ENCODE data around the gene DNTTIP2.
"Not testable (repeated sequence)": the region's sequence is repeated elsewhere in the genome, so short reads cannot be mapped to it uniquely, and the experiment has no call there.

The DNTTIP2 gene
- total RNA-seq = 142 to 236 reads per million in 2 experiments

DNA sequence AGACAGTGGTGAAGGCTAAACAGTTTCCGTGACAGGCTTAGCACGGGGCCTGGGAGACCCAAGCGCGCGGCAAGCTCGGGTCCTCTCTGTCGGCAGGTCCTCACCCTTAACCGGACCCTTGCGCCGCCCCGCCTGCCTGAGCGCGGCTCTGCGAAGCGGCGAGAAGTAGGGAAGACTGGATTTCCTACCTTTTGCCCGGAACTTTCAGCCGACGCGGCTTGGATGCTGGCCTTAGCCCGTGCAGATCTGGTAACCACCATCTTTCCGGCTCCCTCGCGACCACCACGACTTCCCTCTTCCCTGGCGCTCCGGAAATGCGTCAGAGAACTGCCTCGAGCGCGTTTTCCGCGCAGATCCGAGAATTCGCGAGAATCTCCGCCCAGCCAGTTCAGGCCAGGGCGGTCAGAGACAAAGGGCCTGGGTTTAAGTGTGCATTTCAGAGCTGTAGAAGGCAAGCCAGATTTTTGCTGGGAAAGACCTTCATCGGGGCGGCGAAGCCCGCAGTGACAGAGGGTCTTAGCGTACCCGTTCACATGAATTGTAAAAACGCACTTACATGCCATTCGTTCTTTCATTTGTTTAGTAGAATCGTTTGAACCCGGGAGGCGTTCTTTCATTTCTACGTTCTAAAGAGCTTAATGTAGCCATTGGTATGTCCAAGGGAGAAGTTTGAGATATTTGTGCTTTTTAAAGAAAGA lies at the start of gene DNTTIP2:
Gene DNTTIP2 (minus strand): TSS at position 318 of the 698 bp plus-strand sequence. CDS start 58 bp downstream, at position 260.
- DNase-seq (ENCODE audit: low read depth) = peak; percentile 83

GRCh38 chr1:93925206-93925605 lies 46.2 kb upstream of the DNTTIP2 start:
- no peak for DNase-seq (ENCODE audit: low read depth)

DNA sequence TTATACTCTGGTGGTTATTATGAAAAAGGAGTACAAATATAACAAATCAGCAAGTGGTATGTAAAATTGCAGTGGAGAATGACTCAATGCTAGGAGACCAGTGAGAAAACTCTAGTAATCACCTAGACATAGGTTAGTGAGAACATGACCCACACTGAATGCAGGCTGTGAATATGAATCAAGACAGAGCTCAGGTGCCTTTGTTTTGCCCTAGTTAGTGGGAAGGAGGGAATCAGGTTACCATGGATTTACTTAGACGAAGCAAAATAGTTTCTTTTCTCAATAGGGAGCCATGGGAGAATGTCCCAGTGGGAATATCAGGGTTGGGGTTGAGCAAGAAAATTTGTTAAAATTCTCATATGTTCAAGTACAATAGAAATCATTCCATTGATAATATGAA lies 40.8 kb upstream of the DNTTIP2 start:
- DNase-seq (ENCODE audit: low read depth) = no peak

DNA sequence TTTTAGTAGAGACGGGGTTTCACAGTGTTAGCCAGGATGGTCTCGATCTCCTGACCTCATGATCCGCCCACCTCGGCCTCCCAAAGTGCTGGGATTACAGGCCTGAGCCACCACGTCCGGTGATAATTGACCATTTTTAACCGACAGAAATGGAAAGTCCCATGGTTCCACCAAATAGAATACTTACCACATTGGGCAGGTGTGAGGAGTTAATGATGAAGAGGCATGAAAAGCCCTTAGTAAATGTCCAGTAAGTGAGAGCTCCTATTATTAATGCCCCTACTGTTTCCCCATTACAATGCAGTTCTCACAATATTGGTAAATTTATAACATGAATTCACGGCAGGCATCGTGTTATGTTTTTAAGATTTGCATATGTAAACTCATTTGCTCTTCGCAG lies 38.3 kb upstream of the DNTTIP2 start:
- no peak for DNase-seq (ENCODE audit: low read depth)

DNA sequence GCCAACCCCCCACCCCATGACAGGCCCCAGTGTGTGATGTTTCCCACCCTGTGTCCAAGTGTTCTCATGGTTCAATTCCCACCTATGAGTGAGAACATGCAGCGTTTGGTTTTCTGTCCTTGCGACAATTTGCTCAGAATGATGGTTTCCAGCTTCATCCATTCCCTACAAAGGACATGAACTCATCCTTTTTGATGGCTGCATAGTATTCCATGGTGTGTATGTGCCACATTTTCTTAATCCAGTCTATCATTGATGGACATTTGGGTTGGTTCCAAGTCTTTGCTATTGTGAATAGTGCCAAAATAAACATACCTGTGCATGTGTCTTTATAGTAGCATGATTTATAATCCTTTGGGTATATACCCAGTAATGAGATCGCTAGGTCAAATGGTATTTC lies 31.9 kb upstream of the DNTTIP2 start:
- not testable (repeated sequence) for DNase-seq (ENCODE audit: low read depth)

GRCh38 chr1:93910305-93910704 lies 31.3 kb upstream of the DNTTIP2 start:
- no peak for DNase-seq (ENCODE audit: low read depth)

DNA sequence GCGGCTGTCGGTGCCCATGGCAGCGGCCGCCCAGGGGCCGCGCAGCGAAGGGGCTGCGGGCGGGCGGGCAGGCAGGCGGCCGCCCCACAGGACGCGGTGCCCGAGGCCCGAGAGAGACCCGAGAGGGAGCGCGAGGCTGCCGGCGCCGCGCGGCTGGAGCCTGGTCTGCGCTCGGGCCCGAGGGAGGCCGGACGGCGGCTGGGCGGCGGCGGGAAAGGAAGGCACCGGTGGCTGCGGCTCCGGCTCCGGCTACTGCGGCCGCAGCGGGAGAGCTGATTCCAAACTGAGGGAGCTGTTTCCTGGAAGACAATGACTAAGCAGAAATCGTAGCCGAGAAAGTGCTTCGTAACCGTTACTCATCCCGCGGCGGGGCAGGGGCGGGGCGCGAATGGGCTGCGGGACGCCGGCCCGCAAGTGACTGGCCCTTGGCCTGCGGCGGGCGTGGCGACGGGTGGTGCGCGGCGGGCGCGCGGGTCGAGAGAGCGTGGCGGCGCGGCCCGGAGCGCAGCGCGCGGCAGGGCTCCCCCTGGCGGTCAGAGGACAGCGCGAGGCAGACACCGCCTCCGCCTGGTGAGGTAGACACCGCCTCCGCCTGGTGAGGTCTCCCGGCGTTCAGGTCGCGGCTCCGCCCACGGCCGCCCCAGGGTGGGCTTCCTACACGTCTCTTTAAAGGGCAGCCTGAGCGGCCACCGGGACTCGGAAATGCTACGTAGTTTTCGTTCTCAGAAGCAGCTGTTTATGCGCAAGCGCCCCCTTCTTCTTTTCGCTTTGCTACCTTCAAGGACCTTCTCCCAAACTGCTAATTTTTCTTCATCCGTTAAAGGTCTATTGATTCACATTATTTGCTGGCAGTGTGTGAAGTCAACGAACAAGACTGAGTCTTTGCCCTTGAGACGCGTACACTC lies 30.4 kb upstream of the DNTTIP2 start, which contains the start of gene GCLM:
Gene GCLM (minus strand): TSS at position 285 of the 905 bp plus-strand sequence. CDS start 267 bp downstream, at position 18.
- DNase-seq (ENCODE audit: low read depth) = peak; percentile 81

- DNase-seq (ENCODE audit: low read depth) = peak; percentile 20
These were observed 29.6 kb upstream of the DNTTIP2 start for GRCh38 chr1:93908394-93909145.

GRCh38 chr1:93907718-93908117 lies 28.7 kb upstream of the DNTTIP2 start:
- no peak for DNase-seq (ENCODE audit: low read depth)

- DNase-seq (ENCODE audit: low read depth) = no peak
These were observed 27.5 kb upstream of the DNTTIP2 start for GRCh38 chr1:93906480-93906879.

DNA sequence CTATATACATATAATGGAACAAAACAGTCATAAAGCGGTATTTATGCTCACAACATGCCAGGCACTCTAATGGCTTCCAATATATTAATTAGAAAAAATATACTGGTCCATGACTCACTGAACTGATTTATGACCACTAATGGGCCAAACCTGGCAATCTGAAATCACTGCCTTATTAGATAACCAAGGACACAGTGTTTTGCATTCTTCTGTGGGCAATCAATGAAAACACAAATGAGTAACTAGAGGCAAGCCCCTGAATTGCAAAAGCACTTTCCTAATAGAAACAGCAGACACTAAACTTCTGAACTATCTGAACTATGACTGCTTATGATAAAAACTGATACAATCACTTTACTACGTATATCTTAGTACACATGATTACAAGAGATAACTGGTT lies 26.7 kb upstream of the DNTTIP2 start:
- DNase-seq (ENCODE audit: low read depth) = no peak

DNA sequence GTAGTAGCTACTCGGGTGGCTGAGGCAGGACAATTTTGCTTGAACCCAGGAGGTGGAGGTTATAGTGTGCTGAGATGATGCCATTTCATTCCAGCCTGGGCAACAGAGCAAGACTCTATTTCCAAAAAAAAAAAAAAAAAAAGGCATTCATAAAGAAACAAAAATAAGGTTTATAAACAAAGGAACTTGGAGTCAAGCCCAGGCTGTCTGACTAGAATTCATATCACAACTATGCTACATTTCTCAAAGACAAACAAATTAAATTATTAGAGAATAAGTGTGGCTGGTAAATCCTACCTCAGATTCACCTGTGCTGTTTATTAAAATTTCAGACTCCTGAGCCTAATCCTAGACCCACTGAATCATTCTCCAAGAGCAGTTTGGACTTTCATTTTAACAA lies 26.0 kb upstream of the DNTTIP2 start:
- DNase-seq (ENCODE audit: low read depth) = no peak

GRCh38 chr1:93904228-93904627 lies 25.2 kb upstream of the DNTTIP2 start:
- DNase-seq (ENCODE audit: low read depth) = no peak

DNA sequence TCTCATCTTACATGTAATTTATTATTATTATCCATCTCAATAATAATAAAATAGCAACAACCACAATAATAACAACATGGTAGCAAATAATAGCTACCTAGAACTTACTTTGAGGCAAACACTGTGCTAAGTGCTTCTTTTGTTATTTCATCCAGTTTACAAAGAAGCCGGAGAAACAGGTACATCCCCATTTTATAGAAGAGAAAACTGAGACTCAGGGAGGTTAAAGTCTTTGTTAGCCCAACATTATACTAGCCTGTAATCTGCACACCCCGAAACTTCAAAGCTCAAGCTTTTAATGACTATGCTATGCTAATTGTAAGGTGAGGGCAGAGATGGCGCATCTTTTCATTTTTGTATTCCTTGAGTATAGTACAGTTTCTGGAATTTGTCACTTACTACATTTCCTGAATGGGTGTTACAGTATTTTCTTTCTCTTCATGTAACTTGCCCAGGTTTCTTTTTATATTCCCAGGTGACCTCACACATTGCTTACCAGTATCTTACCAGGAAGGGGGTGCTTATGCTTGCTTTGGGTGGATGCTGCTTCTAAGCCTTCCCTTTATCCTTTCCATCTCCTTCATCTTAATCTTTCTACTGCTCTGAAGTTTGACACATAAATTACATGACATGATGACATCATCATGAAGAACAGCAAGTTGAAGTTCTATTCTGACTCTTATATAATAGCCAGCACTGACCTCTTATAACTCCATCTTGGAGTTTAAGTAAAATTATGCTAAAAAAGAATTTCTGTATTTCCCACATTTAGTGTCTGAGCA lies 21.9 kb upstream of the DNTTIP2 start:
- no peak for DNase-seq (ENCODE audit: low read depth)

DNA sequence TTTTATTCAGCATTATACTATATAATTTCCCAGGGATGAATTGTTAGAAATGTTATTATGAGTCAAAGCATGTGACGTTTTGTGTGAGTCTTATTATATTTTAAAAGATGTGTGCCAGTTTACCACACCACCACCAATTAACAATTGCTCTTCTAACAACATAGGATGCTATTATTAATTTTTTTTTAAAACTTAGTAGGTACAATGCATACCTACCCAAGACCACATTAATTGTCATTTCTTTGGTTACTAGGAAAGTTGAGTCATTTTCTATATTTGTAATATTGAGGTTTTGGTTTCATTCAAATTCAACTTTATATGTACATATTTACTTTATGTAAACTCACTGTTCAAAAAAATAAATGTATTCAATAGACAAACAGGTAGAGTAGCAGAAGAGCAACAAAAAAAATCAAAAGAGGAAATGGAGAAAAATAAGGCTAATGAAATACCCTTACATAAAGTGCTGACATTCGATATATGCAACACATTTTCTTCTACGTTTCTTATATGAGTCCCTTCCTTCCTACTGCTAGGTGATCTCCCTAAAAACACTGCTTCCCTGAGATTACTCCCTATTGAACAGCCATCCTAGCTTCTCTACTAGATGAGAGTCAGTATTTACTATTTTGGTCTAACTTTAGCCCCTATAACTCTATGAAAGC lies 20.7 kb upstream of the DNTTIP2 start:
- no peak for DNase-seq (ENCODE audit: low read depth)

DNA sequence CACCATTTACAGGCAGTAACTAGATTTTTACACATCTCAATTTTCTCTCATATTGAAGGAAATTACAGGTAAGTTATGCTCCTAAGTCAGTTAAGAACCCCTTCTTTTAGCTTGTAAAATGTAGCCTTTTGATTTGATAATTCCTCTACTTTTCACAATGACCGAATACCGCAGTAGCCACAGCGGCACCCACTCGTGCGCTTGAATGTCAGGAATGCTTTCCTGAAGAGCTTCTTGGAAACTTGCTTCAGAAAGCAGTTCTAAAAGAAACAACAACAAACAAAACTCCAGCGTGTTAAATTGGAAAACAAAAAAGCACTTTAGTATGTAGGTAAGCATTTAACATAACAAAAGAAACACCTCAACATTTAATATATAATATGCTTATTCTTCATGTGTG lies 9.9 kb upstream of the DNTTIP2 start:
- no peak for DNase-seq (ENCODE audit: low read depth)

DNA sequence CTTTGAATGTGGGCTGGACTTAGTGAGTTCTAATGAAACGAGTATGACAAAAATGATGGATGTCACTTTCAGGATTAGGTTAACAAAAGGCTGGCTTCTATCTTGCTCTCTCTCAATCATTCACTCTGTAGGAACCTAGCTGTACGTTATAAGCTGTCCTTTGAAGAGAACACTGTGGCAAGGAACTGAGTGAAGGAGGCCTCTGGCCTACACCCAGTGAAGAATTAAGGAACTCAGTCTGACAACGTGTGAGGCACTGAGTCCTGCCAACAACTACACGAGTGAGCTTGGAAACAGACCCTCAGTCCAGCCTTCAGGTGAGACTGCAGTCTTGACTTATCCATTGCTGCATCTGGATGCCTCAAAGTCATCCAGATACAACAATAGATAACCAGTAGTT lies 3.3 kb upstream of the DNTTIP2 start:
- DNase-seq (ENCODE audit: low read depth) = no peak

DNA sequence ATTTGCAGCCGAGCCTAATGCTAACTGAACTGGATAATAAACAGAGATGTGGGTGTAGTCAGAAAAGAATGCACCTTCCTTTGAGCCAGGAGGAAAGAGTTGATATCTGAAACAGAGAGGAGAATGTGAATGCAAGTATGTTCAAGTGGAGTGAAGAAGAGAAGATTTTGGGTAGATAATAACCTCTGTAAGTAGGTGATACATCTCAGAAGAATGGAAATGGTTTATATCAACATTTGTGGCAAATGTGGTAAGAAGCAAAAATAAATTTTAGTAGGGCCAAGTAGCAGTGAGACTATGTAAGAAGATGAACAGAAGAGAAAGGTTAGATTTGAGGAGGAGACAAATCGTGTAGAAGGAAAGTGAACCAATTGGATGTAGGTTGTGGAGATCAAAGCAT lies 1.7 kb upstream of the DNTTIP2 start:
- no peak for DNase-seq (ENCODE audit: low read depth)

DNA sequence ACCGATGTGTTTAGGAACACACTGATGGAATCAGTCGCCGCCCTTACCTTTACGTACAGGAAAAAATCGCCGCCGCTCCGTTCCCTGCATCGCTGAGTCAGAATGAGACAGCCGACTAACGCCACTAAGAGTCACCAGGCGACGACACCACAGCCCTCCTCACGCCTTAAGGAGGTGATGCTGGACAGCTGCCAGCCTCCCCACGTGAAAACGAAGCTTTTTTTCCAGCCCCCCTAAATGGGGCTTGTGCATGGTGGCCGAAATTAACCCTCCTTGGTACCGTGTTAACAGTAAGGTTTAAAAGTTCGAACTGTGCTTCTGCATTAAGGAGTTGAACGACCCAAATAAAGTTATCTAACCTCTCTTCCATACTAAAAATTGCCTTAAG lies 511 bp downstream of the DNTTIP2 start:
- peak; percentile 48 for DNase-seq (ENCODE audit: low read depth)

DNA sequence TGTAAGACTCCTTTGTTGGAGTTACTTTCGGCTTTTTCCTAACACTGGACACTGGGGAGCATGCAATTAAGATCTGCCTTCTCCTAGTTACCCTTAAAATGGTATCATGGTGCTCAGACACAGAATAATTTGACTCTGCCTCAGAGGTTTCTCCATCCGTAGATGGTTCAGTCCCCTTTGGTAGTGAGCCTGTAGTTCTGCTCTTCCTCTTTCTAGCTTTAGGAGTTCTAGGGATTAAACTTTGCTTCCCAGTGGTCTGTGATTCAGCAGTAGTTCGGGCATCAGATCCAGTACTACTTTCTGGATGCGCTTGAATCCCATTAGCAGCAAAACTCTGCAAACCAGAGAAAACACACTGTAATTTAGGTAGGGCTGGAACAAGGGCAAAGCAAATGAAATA lies 1.5 kb downstream of the DNTTIP2 start:
- DNase-seq (ENCODE audit: low read depth) = no peak

DNA sequence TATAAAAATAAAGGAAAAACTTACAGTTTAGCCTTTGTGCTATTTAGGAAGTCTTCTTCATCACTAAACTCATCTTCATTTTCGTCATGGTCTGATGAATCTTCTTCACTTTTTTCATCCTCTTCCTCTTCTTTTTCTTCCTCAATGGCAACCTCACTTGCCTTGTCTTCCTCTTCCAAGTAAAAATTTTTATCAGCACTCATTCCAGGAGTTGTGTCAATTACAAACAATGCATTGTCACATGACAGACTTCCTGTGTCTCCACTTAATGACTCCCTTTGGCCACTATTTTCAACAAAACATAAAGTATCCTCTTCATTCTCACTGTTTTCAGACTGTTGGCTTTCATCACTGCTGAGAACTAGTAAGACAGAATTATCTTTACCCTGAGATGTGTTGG lies 2.8 kb downstream of the DNTTIP2 start:
- no peak for DNase-seq (ENCODE audit: low read depth)

Data from T follicular helper cell (primary cell).